Lower leg skin (tissue), 4 donors: ENCODE measurements around the gene DLGAP3. TPM values are rescaled to one million over a fixed set of nuclear protein-coding genes. Genes with fewer than 3 reads are reported as not detected.
"Not testable (repeated sequence)": the region's sequence is repeated elsewhere in the genome, so short reads cannot be mapped to it uniquely, and the experiment has no call there.

ENCODE experiments used
- DNase-seq, 2 donors: peaks; one replicate each; pipeline ENCODE4 v3.0.0-alpha.2; 2019; ENCODE audit warnings: low spot score in 2 of 2
- H3K4me3 ChIP-seq: fragments of 200-600 bp; sonication (generic); 2 replicates; pipeline ENCODE4 v1.5.1; 2017; ENCODE audit warnings: mild to moderate bottlenecking, low read depth; ENCODE audit not compliant: poor library complexity, severe bottlenecking
- CTCF ChIP-seq, 3 donors: fragments of 450-650 bp; IDR thresholded peaks; one replicate each; pipeline ENCODE4 v1.5.1; 2016; ENCODE audit warnings: antibody characterized with exemption in 3 of 3, mild to moderate bottlenecking in 3 of 3, moderate library complexity in 2 of 3
- POLR2A ChIP-seq, 2 donors: fragments of 450-650 bp; IDR thresholded peaks; one replicate each; pipeline ENCODE4 v1.6.1; 2016 to 2017; ENCODE audit warnings: antibody characterized with exemption in 2 of 2, mild to moderate bottlenecking in 1 of 2, moderate library complexity in 1 of 2
- WGBS, 2 donors: methylation state at CpG; one replicate each; pipeline ENCODE4 v1.1.5; 2018; 5-methylcytosine and 5-hydroxymethylcytosine counted together
- intact Hi-C: fragments of 100-400 bp; cut with DNase I; formaldehyde crosslinking; loops from one replicate; pipeline ENCODE4 v1.15.0; 2023; ENCODE audit warnings: low total_unique reads
- total RNA-seq, 4 donors: library from RNA; depleted of rRNA; stranded (reverse); fragments of >200 nt; gene quantifications; one replicate each; pipeline ENCODE4 v1.1.0, GENCODE V29; 2016

Gene DLGAP3
- total RNA-seq, 4 donors from 2014 or later, result 0.07 to 0.19 TPM; not detected in 2

- intact Hi-C loops, result no loop called here
- no peak for TF ChIP-seq POLR2A (IDR thresholded peaks at IDR 0.05)
- no peak for TF ChIP-seq CTCF (IDR thresholded peaks at IDR 0.05)
- no peak overlapping the region for H3K4me3 ChIP-seq
- 70 to 73% methylated on average over 2 of the region's 2 CpGs for WGBS, 2 donors
- no peak for DNase-seq
These were observed 36.1 kb upstream of the DLGAP3 start for GRCh38 chr1:34965597-34965996.

GRCh38 chr1:34950428-34950827 lies 21.0 kb upstream of the DLGAP3 start:
- 27 to 53% methylated on average over 1 of the region's 1 CpG for WGBS, 2 donors
- no peak for TF ChIP-seq CTCF (IDR thresholded peaks at IDR 0.05)
- no peak for TF ChIP-seq POLR2A (IDR thresholded peaks at IDR 0.05)
- no peak overlapping the region for H3K4me3 ChIP-seq
- DNase-seq, result no peak
- intact Hi-C loops, result no loop called here

GRCh38 chr1:34948739-34949138 lies 19.3 kb upstream of the DLGAP3 start:
- intact Hi-C loops, H3K4me3 ChIP-seq: not testable (repeated sequence)
- peak in 1 of 2 donors; percentile 67 for DNase-seq
- 91 to 93% methylated on average over 10 of the region's 10 CpGs for WGBS, 2 donors

GRCh38 chr1:34947641-34948314 lies 18.3 kb upstream of the DLGAP3 start:
- 95 to 97% methylated on average over 37 to 41 of the region's 41 CpGs for WGBS, 2 donors
- intact Hi-C loops, H3K4me3 ChIP-seq, DNase-seq: not testable (repeated sequence)

GRCh38 chr1:34946211-34946610 lies 16.8 kb upstream of the DLGAP3 start:
- intact Hi-C loops, result no loop called here
- no peak overlapping the region for H3K4me3 ChIP-seq
- no peak for DNase-seq
- WGBS, 2 donors, result 75 to 83% methylated on average over 6 of the region's 6 CpGs
- TF ChIP-seq POLR2A (IDR thresholded peaks at IDR 0.05), result no peak
- TF ChIP-seq CTCF (IDR thresholded peaks at IDR 0.05), result no peak

- DNase-seq, intact Hi-C loops, H3K4me3 ChIP-seq: not testable (repeated sequence)
- WGBS, 2 donors, result 92 to 98% methylated on average over 2 of the region's 2 CpGs
These were observed 12.3 kb upstream of the DLGAP3 start for GRCh38 chr1:34941798-34942197.

GRCh38 chr1:34930702-34931071 lies 1.2 kb upstream of the DLGAP3 start:
- intact Hi-C loops, result no loop called here
- TF ChIP-seq POLR2A (IDR thresholded peaks at IDR 0.05) (no peak), CTCF (IDR thresholded peaks at IDR 0.05) (no peak)
- DNase-seq, result no peak

More at GRCh38 chr1:34930702-34931071, 1.2 kb upstream of the DLGAP3 start:
- WGBS, 2 donors, result 24 to 30% methylated on average over 5 of the region's 5 CpGs
- no peak overlapping the region for H3K4me3 ChIP-seq
